ENCODE results near the gene TPGS1. TPM values are rescaled to one million over a fixed set of nuclear protein-coding genes. Genes with fewer than 3 reads are reported as not detected.

TPGS1 gene
- total and polyA plus RNA-seq, 2 donors (not counting 1 experiment from before 2014, with no cell fraction given) = 8.1 to 33.8 TPM

GRCh38 chr19:531753-532560 lies 24.7 kb downstream of the TPGS1 start, which contains the start of gene CDC34:
Gene CDC34, plus strand, starts transcription at chr19:531760. Its CDS starts 172 bp downstream, at chr19:531932.
- TF ChIP-seq CTCF (IDR thresholded peaks at IDR 0.05) (no peak), EZH2 (IDR thresholded peaks at IDR 0.05; ENCODE audit: borderline replicate concordance, insufficient read depth, low read depth, low read length, poor library complexity, severe bottlenecking) (no peak)
- H3K36me3 ChIP-seq (replicated peaks in 1 of 2; ENCODE audit: control extremely low read depth in 1 of 2, control insufficient read depth in 1 of 2, extremely low read depth in 1 of 2, insufficient read depth in 2 of 2, low read length in 1 of 2) = peaks cover 0 to 12% of the 10 kb centered on the region in 2 experiments
- H3K9ac ChIP-seq (ENCODE audit: low read length) = peak within 1 kb of the TSS; percentile 82
- H3K9me3 ChIP-seq (ENCODE audit: control extremely low read depth in 1 of 3, control insufficient read depth in 2 of 3, insufficient read depth in 1 of 3, low read length in 2 of 3) = peaks cover 0 to 8% (median 0%) of the 10 kb centered on the region in 3 donors
- peak within 1 kb of the TSS; percentile 98 for H2AFZ ChIP-seq (ENCODE audit: insufficient read depth, low read depth, low read length, poor library complexity, severe bottlenecking)
- Mint-ChIP-seq H3K27ac (peak within 1 kb of the TSS; percentile 88), H3K27me3 (peaks cover 3% of the 10 kb centered on the region), H3K4me1 (peaks cover 13% of the 10 kb centered on the region), H3K4me3 (peak within 1 kb of the TSS; percentile 89), H3K9me3 (ENCODE audit: insufficient read depth) (no peaks in the 10 kb centered on the region)
- H3K27ac ChIP-seq (ENCODE audit: low read length in 2 of 2) = peak within 1 kb of the TSS; percentile 41 to 79
- peaks cover 47% of the 10 kb centered on the region for H3K79me2 ChIP-seq (ENCODE audit: control insufficient read depth, insufficient read depth, low read length)
- H3K27me3 ChIP-seq (replicated peaks in 1 of 4; ENCODE audit: control extremely low read depth in 1 of 4, control insufficient read depth in 3 of 4, insufficient read depth in 4 of 4, low read length in 3 of 4) = no peaks in the 10 kb centered on the region
- WGBS (ENCODE audit: insufficient coverage) = under 1% methylated on average over 81 of the region's 84 CpGs
- intact Hi-C loops (cut with micrococcal nuclease) = loop anchor here (1.0 to 2.0 kb wide), 4 partner anchors 25 to 131 kb away; partner anchors contain the start of genes BSG, RNF126 and TPGS1
- peak within 1 kb of the TSS; percentile 40 to 92 (median 75) for H3K4me3 ChIP-seq (ENCODE audit: control extremely low read depth in 1 of 5, extremely low read depth in 1 of 5, insufficient read depth in 1 of 5, low read depth in 2 of 5, low read length in 4 of 5)
- CTCF ChIA-PET = interaction anchor here (0.8 to 3.8 kb wide), 5 partner anchors 10 to 43 kb away, joined by 3 to 24 read pairs (median 3); no protein-coding TSS in a partner anchor
- POLR2A ChIA-PET = interaction anchor here (0.6 to 2.0 kb wide), 7 partner anchors 8 to 53 kb away, joined by 3 to 12 read pairs (median 5); no protein-coding TSS in a partner anchor
- peaks cover 49% of the 10 kb centered on the region for H4K20me1 ChIP-seq (ENCODE audit: control insufficient read depth, insufficient read depth, low read length, poor library complexity, severe bottlenecking)
- peaks cover 12 to 25% of the 10 kb centered on the region in 2 donors for H3K4me1 ChIP-seq (ENCODE audit: control insufficient read depth in 2 of 2, insufficient read depth in 2 of 2, low read length in 2 of 2)
- no peak for ATAC-seq (ENCODE audit: low read depth)
- H3K4me2 ChIP-seq (replicated peaks; ENCODE audit: low read depth, low read length, poor library complexity, severe bottlenecking) = peak within 1 kb of the TSS; percentile 100
- DNase-seq = no peak
